GM12872 (cell line): ENCODE data around the gene ZNF445.

Experiments
- TF ChIP-seq, protein P1 (sequence below): IDR thresholded peaks from 3 replicates; pipeline ENCODE4 v1.5.1; 2011; ENCODE audit warnings: low read depth, mild to moderate bottlenecking, low read length, moderate library complexity; ENCODE audit not compliant: insufficient read depth

The ZNF445 gene

DNA sequence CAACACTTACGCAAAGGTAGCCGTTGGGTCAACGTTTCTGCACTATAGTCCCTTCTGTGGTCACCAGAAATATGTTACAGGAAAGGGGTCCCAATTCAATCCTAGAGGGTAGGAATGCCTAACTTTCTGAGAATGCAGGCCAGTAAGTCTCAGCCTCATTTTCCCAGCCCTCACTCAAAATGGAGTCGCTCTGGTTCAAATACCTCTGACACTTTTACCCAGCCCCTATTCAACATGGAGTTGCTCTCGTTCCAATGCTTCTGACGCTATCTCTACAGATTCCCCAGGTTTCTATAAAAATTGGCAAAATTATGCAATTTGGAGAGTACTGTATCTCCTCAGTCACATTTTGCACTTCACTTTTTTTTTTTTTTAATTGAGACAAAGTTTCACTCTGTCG is 39.7 kb downstream of the ZNF445 start:
- TF ChIP-seq, protein P1, sequence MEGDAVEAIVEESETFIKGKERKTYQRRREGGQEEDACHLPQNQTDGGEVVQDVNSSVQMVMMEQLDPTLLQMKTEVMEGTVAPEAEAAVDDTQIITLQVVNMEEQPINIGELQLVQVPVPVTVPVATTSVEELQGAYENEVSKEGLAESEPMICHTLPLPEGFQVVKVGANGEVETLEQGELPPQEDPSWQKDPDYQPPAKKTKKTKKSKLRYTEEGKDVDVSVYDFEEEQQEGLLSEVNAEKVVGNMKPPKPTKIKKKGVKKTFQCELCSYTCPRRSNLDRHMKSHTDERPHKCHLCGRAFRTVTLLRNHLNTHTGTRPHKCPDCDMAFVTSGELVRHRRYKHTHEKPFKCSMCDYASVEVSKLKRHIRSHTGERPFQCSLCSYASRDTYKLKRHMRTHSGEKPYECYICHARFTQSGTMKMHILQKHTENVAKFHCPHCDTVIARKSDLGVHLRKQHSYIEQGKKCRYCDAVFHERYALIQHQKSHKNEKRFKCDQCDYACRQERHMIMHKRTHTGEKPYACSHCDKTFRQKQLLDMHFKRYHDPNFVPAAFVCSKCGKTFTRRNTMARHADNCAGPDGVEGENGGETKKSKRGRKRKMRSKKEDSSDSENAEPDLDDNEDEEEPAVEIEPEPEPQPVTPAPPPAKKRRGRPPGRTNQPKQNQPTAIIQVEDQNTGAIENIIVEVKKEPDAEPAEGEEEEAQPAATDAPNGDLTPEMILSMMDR = no peak

DNA sequence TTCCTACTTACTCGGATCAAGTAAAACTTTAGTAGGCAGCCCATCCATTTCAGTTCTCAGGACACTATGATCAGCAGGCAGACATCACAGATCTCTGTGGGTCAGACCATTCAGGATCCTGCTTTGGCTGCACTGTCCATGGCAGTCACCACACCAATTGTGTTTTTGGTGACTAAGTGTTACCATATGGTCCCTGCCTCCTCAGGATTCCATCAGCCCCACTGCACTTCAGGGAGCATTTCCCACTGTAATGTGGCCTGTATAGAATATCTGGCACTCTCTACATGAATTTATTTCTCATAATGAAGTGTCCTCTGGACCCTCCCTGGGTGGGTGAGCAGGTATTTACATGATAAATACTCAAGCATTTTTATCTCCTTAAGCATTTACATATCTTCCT is 41.3 kb downstream of the ZNF445 start:
- TF ChIP-seq, protein P1 = no peak

DNA sequence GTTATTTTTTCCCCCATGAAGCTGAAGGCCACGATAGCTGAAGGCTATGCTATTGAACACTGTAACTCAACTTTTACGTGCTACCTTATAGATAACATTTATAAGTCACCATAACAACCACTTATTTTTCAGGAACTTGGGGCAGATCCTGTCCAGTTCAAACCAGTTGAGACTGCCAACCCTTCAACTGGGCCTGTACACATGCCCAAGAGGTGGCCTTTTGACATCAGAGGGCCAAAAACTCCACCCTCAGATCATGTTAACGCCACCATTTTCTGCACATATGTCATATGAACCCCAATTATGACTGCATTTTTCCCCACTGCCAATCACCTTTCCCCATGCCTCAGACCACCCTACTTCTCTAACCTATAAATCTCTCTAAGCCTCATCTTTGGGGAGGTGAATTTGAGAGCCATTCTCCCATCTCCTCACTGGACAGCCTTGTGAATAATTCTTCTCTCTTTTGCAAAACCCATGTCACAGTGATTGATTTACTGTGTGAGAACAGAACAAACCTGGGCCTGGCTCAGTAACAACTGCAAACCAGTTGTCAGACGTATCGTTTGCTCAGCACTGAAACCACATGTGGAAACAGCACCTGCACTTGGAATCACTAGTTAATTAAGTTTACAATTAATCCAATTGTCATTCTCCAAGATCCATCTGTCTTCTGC is 42.5 kb downstream of the ZNF445 start:
- TF ChIP-seq, protein P1 = no peak

DNA sequence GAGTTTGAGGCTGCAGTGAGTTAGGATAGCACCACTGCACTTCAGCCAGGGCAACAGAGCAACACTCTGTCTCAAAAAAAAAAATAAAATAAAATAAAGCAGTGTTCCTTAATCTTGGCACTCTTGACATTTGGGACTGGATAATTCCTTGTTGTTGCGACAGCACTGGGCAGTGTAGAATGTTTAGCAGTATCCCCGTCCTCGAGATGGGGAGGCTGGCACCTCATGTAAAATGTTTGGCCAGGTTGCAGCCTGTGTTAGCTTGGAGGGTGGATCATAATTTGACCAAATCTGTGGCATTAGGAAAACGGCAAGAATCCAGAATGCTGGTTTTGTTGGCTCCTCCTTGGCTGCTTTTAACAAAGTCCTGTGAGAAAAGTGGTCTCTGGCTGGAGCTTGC is 47.0 kb downstream of the ZNF445 start:
- TF ChIP-seq, protein P1 = no peak

DNA sequence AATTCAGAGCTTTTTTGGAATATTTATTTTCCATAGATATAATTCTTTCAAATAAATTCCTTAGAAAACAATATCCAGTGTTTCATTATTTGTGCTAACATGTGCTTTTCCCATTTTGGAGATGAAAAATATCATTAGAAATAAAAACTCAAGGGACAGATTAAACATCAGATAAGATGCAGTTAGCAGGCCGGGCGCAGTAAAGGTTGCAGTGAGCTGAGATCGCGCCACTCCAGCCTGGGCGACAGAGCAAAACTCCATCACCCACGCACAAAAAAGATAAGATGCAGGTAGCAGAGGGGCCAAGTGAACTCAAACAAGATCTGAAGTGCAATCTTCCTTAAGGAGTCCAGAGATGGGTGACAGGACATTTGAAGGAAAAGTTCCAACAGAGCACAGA is 48.0 kb downstream of the ZNF445 start:
- TF ChIP-seq, protein P1 = no peak

DNA sequence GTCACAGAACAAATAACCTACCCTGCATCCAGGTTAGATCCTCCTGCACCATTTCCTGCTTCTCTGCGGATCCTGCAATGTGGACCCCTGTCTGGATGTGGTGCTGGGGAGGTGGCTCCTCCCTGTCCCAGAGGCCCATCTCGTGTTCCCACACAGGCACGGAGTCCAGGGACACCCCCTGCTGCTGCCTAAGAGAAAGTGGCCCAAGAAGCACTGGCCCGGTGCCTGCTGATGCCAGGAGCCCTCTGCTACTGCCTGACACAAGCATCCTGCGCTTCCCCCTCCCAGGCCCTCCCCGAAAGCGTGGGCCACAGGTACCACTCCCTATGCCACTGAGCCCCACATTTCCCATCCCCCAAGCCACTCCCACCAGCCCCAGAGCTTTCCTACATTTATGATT is 48.6 kb downstream of the ZNF445 start:
- TF ChIP-seq, protein P1 = no peak

DNA sequence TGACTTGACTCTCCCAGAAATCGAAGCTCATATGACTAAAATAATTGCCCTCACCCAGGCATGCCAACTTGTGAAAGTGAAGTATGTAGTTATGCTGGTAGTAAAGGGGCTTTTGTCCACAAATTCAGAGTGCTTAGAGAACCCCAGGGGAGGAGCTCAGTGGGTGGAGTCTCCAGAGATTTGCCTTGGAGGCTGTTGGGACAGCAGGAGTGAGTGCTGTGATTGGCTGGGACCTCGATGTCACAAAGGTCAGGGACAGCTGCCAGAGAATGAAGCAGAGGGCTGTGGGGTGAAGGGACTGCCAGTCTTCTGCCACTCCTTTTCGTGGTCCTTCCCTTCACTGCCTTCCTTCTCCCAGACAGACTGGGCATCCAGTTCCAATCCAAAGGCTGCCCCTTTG is 49.8 kb downstream of the ZNF445 start:
- TF ChIP-seq, protein P1 = no peak
